Ureter (tissue), 1 donor: ENCODE measurements around the gene ANGPTL2. TPM values are rescaled to one million over a fixed set of nuclear protein-coding genes. Genes with fewer than 3 reads are reported as not detected.
A peak's percentile ranks its signal among the peaks of the same experiment; 100 is the strongest.

Source experiments
- DNase-seq: peaks from one replicate; pipeline ENCODE4 v3.0.0-alpha.2; 2020; ENCODE audit warnings: low spot score
- total RNA-seq: library from RNA; stranded (reverse); gene quantifications from one replicate; pipeline ENCODE4 v1.2.4, GENCODE V29; 2023
- donor health status: DM: yes; HTN: yes; CAD: no.

Gene ANGPTL2
- total RNA-seq, 1 donor from 2014 or later, result 22.2 TPM

GRCh38 chr9:127051881-127052595, 70.4 kb downstream of the ANGPTL2 start:
- no peak for DNase-seq

GRCh38 chr9:127050591-127051001, 71.8 kb downstream of the ANGPTL2 start:
- no peak for DNase-seq

DNA sequence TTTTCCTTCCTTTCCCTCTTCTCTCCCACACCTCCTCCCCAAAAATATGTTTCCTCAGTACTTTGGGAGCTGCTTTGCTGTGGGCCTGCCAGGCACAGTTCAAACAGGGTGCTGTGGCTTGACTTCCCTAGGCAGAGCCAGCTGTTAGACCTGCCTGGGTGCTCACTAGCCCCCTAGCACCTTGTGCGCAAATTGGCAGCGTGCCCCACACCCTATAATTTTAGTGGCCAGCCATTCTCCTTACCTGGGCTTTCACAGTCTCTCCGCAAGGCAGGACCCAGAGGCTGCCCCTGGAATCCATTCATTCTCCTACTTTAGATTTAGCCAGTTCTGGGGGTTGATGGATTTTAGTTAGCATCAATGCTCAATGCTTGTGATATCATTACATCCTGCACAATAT, 72.3 kb downstream of the ANGPTL2 start:
- DNase-seq, result no peak

GRCh38 chr9:127049581-127049980, 72.9 kb downstream of the ANGPTL2 start:
- no peak for DNase-seq

DNA sequence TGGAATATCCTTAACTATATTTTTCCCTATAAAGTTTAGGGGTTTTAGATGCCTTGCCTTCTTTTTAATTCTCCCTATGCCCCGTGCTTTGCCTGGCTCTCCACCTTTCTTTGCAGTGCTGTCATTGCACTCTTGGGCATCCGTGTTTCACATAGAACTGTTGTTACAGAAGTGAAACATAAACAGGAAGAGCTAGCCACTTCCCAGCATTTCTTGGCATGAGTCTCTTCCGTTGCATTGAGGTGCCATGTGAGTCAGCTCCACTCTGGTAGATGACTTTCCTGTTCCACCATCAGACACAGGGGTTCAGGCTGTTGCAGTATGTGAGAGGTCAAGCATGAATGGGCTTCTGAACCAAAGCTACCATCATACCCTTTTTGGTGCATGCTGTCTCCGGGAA, 73.4 kb downstream of the ANGPTL2 start:
- DNase-seq, result peak; percentile 70

DNA sequence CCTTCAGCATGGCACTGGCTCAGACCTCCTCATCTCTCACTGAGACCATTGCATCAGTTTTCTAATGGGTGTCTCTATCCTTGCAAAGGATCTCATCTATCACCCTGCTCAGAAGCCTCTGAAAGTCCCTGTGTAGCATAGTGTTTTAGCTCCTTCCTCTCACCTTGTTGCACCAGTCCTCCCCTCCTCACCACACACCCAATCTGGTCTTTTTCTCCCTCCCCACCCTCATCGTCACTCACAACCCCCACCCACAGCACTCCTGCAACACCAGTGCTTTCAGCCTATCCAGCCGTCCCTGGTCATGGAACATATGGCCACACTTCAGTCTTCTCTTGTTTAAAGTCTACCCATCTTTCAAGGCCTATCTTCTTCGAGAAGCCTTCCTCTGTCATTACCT, 74.5 kb downstream of the ANGPTL2 start:
- no peak for DNase-seq

GRCh38 chr9:127045148-127045547, 77.3 kb downstream of the ANGPTL2 start:
- DNase-seq, result no peak

- peak; percentile 19 for DNase-seq
These were observed 82.9 kb downstream of the ANGPTL2 start for GRCh38 chr9:127039492-127039891.

DNA sequence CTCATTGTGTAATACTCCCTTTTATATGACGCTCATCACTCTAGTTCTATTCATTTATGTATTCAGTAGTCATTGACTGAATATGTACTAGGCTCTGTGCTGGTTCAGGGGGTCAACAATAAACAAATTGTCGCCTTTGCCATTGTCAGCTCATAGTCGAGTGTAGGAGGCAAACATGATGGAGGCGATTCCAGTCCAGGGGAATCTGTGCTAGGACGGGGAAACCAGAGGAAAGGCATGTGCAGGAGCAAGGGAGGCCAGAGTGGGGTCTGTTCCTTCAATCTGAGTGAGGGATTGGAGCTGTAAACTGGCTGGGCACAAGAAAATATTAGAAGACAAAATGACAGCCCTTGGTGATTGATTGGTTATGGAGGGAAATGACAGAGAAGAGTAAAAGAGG, 83.9 kb downstream of the ANGPTL2 start:
- peak; percentile 37 for DNase-seq

Other genes starting within 250 kb of the ANGPTL2 start
- 48.8 TPM for gene RALGPS1, start 207.9 kb downstream of the ANGPTL2 start, total RNA-seq
- gene GARNL3, start 142.1 kb upstream of the ANGPTL2 start, total RNA-seq, result 59.0 TPM